Thymus (tissue), 11 donors: ENCODE results near the gene ZFYVE28. TPM values are rescaled to one million over a fixed set of nuclear protein-coding genes. Genes with fewer than 3 reads are reported as not detected.

Experiments
- DNase-seq, 9 donors: peaks; one replicate each; pipeline ENCODE4 v3.0.0-alpha.2; 2013; ENCODE audit warnings: low spot score in 9 of 9, low read depth in 6 of 9, missing footprints in 1 of 9
- H3K27ac ChIP-seq, 2 donors: one replicate each; pipeline ENCODE4 v1.5.1; 2013; ENCODE audit warnings: control low read depth in 1 of 2, low read depth in 1 of 2, low read length in 1 of 2, mild to moderate bottlenecking in 1 of 2, moderate library complexity in 1 of 2
- H3K27me3 ChIP-seq, 2 donors: one replicate each; pipeline ENCODE4 v1.5.1; 2013; ENCODE audit warnings: low read length in 1 of 2; ENCODE audit not compliant: control insufficient read depth in 2 of 2, insufficient read depth in 1 of 2
- H3K36me3 ChIP-seq, 2 donors: one replicate each; pipeline ENCODE4 v1.5.1; 2013; ENCODE audit warnings: low read length in 1 of 2, mild to moderate bottlenecking in 1 of 2, moderate library complexity in 1 of 2; ENCODE audit not compliant: control insufficient read depth in 2 of 2, insufficient read depth in 2 of 2
- H3K4me1 ChIP-seq, 2 donors: one replicate each; pipeline ENCODE4 v1.5.1; 2013; ENCODE audit warnings: low read length in 2 of 2; ENCODE audit not compliant: control insufficient read depth in 2 of 2, insufficient read depth in 2 of 2
- H3K4me3 ChIP-seq, 2 donors: one replicate each; pipeline ENCODE4 v1.5.1; 2013; ENCODE audit warnings: low read length in 2 of 2, control low read depth in 1 of 2, mild to moderate bottlenecking in 1 of 2
- H3K9me3 ChIP-seq, 2 donors: one replicate each; pipeline ENCODE4 v1.5.1; 2013; ENCODE audit warnings: low read length in 1 of 2, mild to moderate bottlenecking in 1 of 2; ENCODE audit not compliant: control insufficient read depth in 2 of 2, insufficient read depth in 1 of 2
- WGBS: extraction: QIAGEN DNeasy Blood & Tissue Kit; methylation state at CpG from one replicate; pipeline ENCODE4 v1.1.7; 2013; 5-methylcytosine and 5-hydroxymethylcytosine counted together
- polyA plus RNA-seq: library from polyadenylated mRNA; stranded (reverse); fragments of 200-250 nt; gene quantifications from one replicate; pipeline ENCODE4 v1.2.3, GENCODE V29; 2013
- total RNA-seq: library from RNA; stranded (reverse); fragments of 120-200 nt; gene quantifications from one replicate; pipeline ENCODE4 v1.2.4, GENCODE V29; 2013
- donor health status: healthy.

Gene ZFYVE28
- total and polyA plus RNA-seq, 2 donors: 2.8 to 7.8 TPM

DNA sequence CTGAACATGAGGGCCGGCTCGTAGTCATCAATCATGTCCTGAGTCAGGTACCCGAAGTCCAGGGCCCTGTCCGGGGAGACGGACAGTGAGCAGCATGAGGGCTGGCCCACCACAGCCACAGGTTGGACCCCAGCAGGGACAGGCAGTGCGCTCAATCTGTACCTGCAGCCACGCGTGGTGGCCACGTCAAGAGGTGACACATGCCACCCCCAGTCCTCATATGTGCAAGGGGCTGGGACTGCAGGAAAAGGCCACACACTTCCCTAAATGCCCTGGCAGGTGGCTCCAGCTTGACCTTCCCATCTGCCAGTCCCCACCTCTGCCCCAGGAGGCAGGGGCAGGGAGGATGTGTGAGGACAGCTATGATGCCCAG lies 82.7 kb downstream of the ZFYVE28 start:
- Histone ChIP-seq H3K9me3 (no peaks in the 10 kb centered on the region), H3K4me3 (no peak overlapping the region), H3K4me1 (peaks cover 2 to 5% of the 10 kb centered on the region in 2 donors), H3K27ac (no peak overlapping the region), H3K36me3 (no peaks in the 10 kb centered on the region), H3K27me3 (peaks cover 0 to 67% of the 10 kb centered on the region in 2 donors)
- DNase-seq: no peak
- 84% methylated on average over 9 of the region's 9 CpGs for WGBS

DNA sequence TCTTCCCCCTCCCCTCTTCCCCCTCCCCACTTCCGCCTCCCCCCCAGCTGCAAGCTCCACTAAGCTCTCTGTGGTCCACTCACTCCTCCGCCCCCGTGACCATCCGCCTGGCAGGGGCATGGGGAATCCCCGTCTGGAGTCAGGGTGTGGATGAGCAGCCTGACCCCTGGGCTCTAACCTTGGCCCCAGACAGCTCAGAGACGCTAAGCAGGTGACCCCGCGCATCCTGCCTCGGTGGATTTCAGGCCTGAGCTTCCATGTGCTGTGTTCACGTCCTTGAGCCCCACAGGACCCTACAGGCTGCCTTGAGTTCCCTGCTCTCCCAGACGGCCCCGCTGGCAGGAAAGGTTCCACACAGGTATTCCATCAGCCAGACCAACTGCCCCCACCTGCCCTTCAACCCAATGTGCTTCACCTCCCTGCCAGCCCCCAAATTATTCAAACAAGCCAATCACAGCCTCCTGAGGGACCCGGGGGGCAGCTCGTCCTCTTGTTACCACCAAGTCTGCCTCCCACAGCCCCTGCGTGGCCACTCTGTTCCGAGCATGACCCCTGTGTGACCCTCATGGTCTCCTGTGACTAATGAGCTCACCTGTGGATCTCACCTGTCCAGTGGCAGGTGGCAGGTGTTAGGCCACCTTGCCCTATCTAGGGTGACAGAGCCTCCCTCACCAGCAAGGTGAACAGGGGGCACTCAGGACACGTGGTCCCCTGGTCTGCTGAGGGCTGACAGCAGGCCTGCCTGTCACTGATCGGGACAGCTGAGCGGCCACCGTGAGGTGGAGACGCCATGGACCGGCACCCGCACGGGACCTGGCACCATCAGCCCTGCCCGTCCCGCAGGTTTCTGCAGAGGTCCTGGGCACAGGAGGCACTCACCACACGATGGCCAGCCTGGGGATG lies 83.4 kb downstream of the ZFYVE28 start:
- DNase-seq: no peak
- peaks cover 2 to 5% of the 10 kb centered on the region in 2 donors for H3K4me1 ChIP-seq
- H3K9me3 ChIP-seq: no peaks in the 10 kb centered on the region
- 94% methylated on average over 26 of the region's 27 CpGs for WGBS
- H3K4me3 ChIP-seq: no peak overlapping the region
- H3K27ac ChIP-seq: no peak overlapping the region
- H3K36me3 ChIP-seq: no peaks in the 10 kb centered on the region
- peaks cover 0 to 68% of the 10 kb centered on the region in 2 donors for H3K27me3 ChIP-seq

DNA sequence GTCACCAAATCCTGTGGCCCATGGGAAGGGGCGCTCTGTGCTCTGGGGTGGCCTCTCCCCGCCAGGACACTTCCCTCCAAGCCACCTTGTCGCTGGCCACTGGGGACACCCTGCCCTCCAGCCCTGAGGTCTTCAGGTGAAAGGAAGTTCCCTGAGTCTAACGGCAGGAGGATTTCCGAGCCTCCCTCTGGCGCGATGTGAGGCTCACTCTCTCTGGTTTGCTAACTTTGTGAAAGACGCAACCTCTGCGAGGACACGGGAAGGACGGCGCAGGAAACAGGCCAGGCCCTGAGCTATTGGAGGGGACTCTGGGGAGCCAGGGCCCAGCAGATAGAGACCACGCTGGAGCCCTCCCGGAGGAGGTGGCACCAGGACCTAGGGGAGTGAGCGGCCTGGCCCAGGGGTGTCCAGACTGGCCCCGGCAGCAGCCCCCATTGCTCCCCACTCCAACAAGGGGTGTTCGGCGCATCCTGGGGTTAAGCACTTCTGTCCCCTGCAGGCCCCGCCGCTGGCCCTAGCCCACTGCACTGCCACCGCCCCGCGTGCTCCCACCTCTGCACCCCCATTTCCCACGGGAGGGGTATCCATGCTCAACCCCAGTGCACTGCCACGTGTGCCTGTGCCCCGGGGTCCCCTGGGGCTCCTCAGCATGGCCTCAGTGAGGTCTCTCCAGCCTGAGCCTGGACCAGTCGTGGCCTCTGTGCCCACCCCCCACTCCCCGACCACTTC lies 84.4 kb downstream of the ZFYVE28 start:
- no peak for DNase-seq
- Histone ChIP-seq H3K4me1 (peaks cover 2 to 5% of the 10 kb centered on the region in 2 donors), H3K36me3 (no peaks in the 10 kb centered on the region), H3K9me3 (no peaks in the 10 kb centered on the region), H3K27me3 (peaks cover 0 to 60% of the 10 kb centered on the region in 2 donors), H3K27ac (no peak overlapping the region), H3K4me3 (no peak overlapping the region)
- WGBS: 83% methylated on average over 28 of the region's 28 CpGs

DNA sequence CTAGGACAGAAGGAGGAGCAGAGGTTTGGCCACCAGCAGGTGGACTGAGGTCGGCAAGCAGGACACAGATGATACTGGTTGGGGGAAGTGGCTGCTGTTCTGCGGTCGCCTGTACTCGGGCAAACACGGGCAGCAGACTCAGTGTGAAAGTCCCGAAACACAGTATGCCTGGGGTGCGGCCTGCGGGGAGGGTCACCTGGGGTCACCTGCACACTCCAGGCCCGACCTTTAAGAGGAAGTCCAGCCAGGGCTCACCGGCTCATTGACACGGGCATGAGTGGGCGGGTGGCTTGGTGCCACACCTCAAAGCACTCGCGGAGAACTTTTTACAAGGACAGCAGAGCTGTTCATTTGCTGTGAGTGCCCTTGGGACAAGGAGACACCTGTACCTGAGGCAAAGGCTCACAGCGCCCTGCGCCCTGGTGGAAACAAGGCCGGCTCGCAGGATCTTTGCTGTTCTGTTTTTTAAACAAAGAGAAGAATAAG lies 85.0 kb downstream of the ZFYVE28 start:
- no peaks in the 10 kb centered on the region for H3K9me3 ChIP-seq
- H3K27ac ChIP-seq: no peak overlapping the region
- WGBS: 37% methylated on average over 18 of the region's 18 CpGs
- DNase-seq: no peak
- H3K27me3 ChIP-seq: peaks cover 0 to 59% of the 10 kb centered on the region in 2 donors
- H3K36me3 ChIP-seq: no peaks in the 10 kb centered on the region
- no peak overlapping the region for H3K4me3 ChIP-seq
- H3K4me1 ChIP-seq: peaks cover 2 to 5% of the 10 kb centered on the region in 2 donors

DNA sequence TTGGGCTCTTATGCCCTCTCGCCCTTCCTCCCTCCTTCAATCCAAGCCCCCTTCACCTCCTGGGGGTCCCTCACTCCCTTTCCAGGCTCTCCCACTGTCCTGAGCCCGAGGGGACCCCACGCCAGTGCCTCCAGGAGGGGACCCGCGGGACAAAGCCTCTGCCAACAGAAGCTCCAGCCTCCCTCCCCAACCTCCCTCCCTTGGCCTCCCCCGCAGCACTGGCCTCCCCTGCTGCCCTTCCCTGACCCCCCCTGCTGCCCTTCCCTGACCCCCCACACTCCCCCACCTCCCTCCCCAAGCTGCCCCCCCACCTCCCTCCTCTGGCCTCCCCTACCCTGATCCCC lies 85.5 kb downstream of the ZFYVE28 start:
- no peak for DNase-seq
- Histone ChIP-seq H3K4me1 (peaks cover 2 to 5% of the 10 kb centered on the region in 2 donors), H3K27me3 (peaks cover 0 to 59% of the 10 kb centered on the region in 2 donors), H3K36me3 (no peaks in the 10 kb centered on the region), H3K4me3 (no peak overlapping the region), H3K27ac (no peak overlapping the region), H3K9me3 (no peaks in the 10 kb centered on the region)
- WGBS: 83% methylated on average over 6 of the region's 6 CpGs

DNA sequence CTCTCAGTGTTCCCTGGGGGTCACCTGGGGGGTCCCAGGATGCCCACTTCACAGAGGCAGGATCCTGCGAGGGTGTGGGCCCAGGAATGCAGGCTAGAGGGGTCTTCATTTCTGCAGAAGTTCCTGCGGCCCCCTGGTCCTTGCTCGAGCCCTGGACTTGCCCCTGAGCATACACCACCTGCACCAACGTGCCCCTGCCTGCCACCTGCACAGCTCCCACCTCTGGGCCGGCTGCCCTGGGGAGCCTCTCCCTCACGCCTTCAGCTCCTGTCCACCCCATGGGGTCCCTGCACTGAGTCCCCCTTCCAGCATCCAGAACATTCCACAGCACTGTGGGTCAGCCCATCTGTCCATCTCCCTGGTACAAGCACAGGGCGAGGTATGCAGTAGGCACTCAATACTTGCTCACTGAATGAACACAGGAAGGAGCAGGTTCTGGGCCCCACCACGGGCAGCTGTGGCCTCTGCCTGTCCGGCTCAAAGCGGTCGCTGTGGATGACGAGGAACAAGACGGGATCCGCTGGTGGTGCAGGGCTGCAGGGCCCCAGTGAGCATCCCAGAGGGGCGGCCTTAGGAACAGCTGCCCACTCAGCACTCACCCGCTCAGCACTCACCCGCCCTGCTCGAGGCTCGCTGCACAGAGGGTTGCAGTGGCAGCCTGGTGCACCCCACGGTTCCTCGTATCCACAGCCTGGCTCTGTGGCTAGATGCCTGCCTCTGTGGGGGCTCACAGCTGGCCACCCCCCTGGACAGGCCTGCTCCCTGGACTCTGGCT lies 86.1 kb downstream of the ZFYVE28 start:
- H3K4me3 ChIP-seq: no peak overlapping the region
- no peak for DNase-seq
- H3K36me3 ChIP-seq: no peaks in the 10 kb centered on the region
- no peak overlapping the region for H3K27ac ChIP-seq
- H3K9me3 ChIP-seq: no peaks in the 10 kb centered on the region
- H3K4me1 ChIP-seq: peaks cover 2 to 5% of the 10 kb centered on the region in 2 donors
- WGBS: 92% methylated on average over 21 of the region's 21 CpGs
- H3K27me3 ChIP-seq: peaks cover 0 to 59% of the 10 kb centered on the region in 2 donors

DNA sequence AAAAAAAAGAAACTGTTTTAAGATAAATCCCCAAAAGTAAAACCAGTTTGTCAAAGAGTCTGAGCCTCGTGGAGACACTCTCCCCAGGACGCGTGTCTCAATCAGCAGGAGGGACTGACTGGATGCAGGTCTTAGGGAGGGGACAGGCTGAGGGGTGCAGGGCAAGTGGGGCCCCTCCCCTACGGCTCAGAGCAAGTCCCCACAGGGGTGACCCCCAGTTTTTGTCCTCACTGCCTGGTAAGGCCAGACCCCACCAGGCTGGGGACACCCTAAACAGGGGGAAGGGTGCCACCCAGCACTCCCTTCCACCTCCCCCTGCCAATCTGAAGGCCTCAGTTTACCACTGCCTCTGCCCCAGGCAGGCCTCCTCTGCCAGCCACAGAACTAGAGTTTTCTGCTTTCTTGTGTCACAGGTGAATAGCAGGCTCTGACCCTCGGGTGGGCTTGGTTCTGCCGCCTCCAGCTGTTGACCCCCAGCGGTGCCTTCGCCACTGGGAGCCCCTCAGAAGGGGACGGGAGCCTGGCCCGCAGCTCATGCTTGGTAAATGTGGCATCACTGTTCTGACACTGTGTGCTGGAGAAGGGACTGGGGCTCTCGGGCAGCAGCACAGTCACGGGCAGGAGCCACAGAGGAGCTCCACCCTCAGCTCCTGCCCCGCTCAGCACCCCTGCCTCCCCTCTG lies 86.8 kb downstream of the ZFYVE28 start:
- no peak overlapping the region for H3K4me3 ChIP-seq
- peaks cover 0 to 53% of the 10 kb centered on the region in 2 donors for H3K27me3 ChIP-seq
- H3K36me3 ChIP-seq: no peaks in the 10 kb centered on the region
- no peak for DNase-seq
- H3K27ac ChIP-seq: no peak overlapping the region
- H3K4me1 ChIP-seq: peaks cover 2 to 5% of the 10 kb centered on the region in 2 donors
- WGBS: 94% methylated on average over 13 of the region's 13 CpGs
- H3K9me3 ChIP-seq: peaks cover 0 to 2% of the 10 kb centered on the region in 2 donors

DNA sequence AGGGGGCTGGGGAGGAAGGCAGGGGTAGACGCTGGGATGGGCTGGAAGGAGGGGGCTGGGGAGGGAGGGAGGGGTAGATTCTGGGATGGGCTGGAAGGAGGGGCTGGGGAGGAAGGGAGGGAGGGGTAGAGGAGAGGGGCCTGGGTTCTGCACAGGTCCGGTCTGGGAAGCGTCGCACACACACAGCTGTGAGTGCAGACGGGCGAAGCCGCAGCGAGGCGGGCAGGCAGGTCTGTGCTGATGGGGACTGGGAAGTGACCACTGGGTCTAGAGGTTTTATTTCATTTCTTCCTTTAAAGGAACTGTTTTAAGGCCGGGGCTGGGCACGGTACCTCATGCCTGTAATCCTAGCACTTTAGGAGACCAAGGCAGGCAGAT lies 87.4 kb downstream of the ZFYVE28 start:
- 91% methylated on average over 11 of the region's 11 CpGs for WGBS
- Histone ChIP-seq H3K27ac (no peak overlapping the region), H3K27me3 (peaks cover 0 to 52% of the 10 kb centered on the region in 2 donors), H3K4me1 (peaks cover 2 to 5% of the 10 kb centered on the region in 2 donors), H3K9me3 (peaks cover 0 to 2% of the 10 kb centered on the region in 2 donors), H3K4me3 (no peak overlapping the region), H3K36me3 (no peaks in the 10 kb centered on the region)
- DNase-seq: no peak
